ENCODE data around the gene RTN4RL1.

- no peak for TF ChIP-seq POLR2AphosphoS5 (IDR thresholded peaks at IDR 0.05)
- TF ChIP-seq CTCF (IDR thresholded peaks at IDR 0.05): no peak
Measured at GRCh38 chr17:2028737-2029136, 3.6 kb upstream of the RTN4RL1 start.

Measured in esophagus muscularis mucosa (tissue), 3 donors.